ENCODE results near the gene PRLR.

PRLR gene

GRCh38 chr5:35223787-35224395, 6.4 kb downstream of the PRLR start:
- no peak overlapping the region for H3K4me3 ChIP-seq (ENCODE audit: low read length)
- TF ChIP-seq CTCF (IDR thresholded peaks at IDR 0.05; ENCODE audit: insufficient read depth, low read depth, low read length, missing control alignments): no peak
- no peak for DNase-seq (ENCODE audit: low read depth)

- DNase-seq (ENCODE audit: low read depth): no peak
- no peak for TF ChIP-seq CTCF (IDR thresholded peaks at IDR 0.05; ENCODE audit: insufficient read depth, low read depth, low read length, missing control alignments)
- no peak overlapping the region for H3K4me3 ChIP-seq (ENCODE audit: low read length)
These were observed 9.3 kb downstream of the PRLR start for GRCh38 chr5:35220967-35221366.

- H3K4me3 ChIP-seq (ENCODE audit: low read length): no peak overlapping the region
- TF ChIP-seq CTCF (IDR thresholded peaks at IDR 0.05; ENCODE audit: insufficient read depth, low read depth, low read length, missing control alignments): no peak
- no peak for DNase-seq (ENCODE audit: low read depth)
These were observed 11.3 kb downstream of the PRLR start for GRCh38 chr5:35218981-35219380.

- DNase-seq (ENCODE audit: low read depth): no peak
- no peak for TF ChIP-seq CTCF (IDR thresholded peaks at IDR 0.05; ENCODE audit: insufficient read depth, low read depth, low read length, missing control alignments)
- H3K4me3 ChIP-seq (ENCODE audit: low read length): no peak overlapping the region
These were observed 16.2 kb downstream of the PRLR start for GRCh38 chr5:35214051-35214450.

GRCh38 chr5:35213608-35214007, 16.7 kb downstream of the PRLR start:
- peak; percentile 10 for DNase-seq (ENCODE audit: low read depth)
- TF ChIP-seq CTCF (IDR thresholded peaks at IDR 0.05; ENCODE audit: insufficient read depth, low read depth, low read length, missing control alignments): no peak
- no peak overlapping the region for H3K4me3 ChIP-seq (ENCODE audit: low read length)

GRCh38 chr5:35212122-35212982, 17.9 kb downstream of the PRLR start:
- no peak for DNase-seq (ENCODE audit: low read depth)
- no peak overlapping the region for H3K4me3 ChIP-seq (ENCODE audit: low read length)
- TF ChIP-seq CTCF (IDR thresholded peaks at IDR 0.05; ENCODE audit: insufficient read depth, low read depth, low read length, missing control alignments): no peak
